Panc1 (cell line): ENCODE results near the gene POLR3H. TPM values are rescaled to one million over a fixed set of nuclear protein-coding genes. Genes with fewer than 3 reads are reported as not detected.

Source experiments
- ATAC-seq: fragments of 200-7000 bp; cut with Tn5 transposase; 2 replicates; pipeline ENCODE4 v1.9.1; 2020; ENCODE audit warnings: mild to moderate bottlenecking, moderate library complexity
- BruUV-seq: library from RNA; stranded (reverse); fragments of 400-500 nt; replicated peaks from 2 replicates; lab custom pipeline; 2021; lab: Mats Ljungman, UMichigan
- CTCF ChIA-PET: fragments of 300-600 bp; sonication (Branson Sonifier 250); formaldehyde crosslinking; loops from one replicate; lab custom pipeline; 2022; ENCODE audit warnings: antibody characterized with exemption; lab: Charles Lee
- POLR2A ChIA-PET: fragments of 300-600 bp; sonication (Branson Sonifier 250); formaldehyde crosslinking; loops from one replicate; lab custom pipeline; 2022; ENCODE audit warnings: antibody characterized with exemption; lab: Charles Lee
- DNase-seq: peaks from one replicate; pipeline ENCODE4 v3.0.0-alpha.2; 2010; ENCODE audit warnings: low read depth, low spot score
- H3K27ac ChIP-seq: 2 replicates; pipeline ENCODE4 v1.5.1; 2011; ENCODE audit warnings: mild to moderate bottlenecking, low read length, inconsistent platforms
- H3K27me3 ChIP-seq: fragments of 200-500 bp; sonication (Bioruptor generic); 2 replicates; pipeline ENCODE4 v1.6.0; 2014; ENCODE audit warnings: low read length, inconsistent platforms; ENCODE audit not compliant: control insufficient read depth, insufficient read depth
- H3K36me3 ChIP-seq: fragments of 200-500 bp; sonication (Bioruptor generic); 2 replicates; pipeline ENCODE4 v1.5.1; 2014; ENCODE audit warnings: inconsistent platforms, mild to moderate bottlenecking, low read length, moderate library complexity; ENCODE audit not compliant: control insufficient read depth, insufficient read depth
- H3K4me1 ChIP-seq: 2 replicates; pipeline ENCODE4 v1.5.1; 2011; ENCODE audit warnings: inconsistent platforms, mild to moderate bottlenecking, low read length, moderate library complexity; ENCODE audit not compliant: control insufficient read depth, insufficient read depth
- H3K4me3 ChIP-seq, 2 experiments: 2 replicates each; pipeline ENCODE4 v1.5.1; 2011 to 2012; ENCODE audit warnings: low read depth in 2 of 2, low read length in 2 of 2, mild to moderate bottlenecking in 2 of 2, inconsistent platforms in 1 of 2, moderate library complexity in 1 of 2
- H3K9me3 ChIP-seq: fragments of 200-500 bp; sonication (Bioruptor generic); 2 replicates; pipeline ENCODE4 v1.5.1; 2014; ENCODE audit warnings: low read depth, mild to moderate bottlenecking, inconsistent platforms, low read length, moderate library complexity; ENCODE audit not compliant: control insufficient read depth, insufficient read depth
- POLR2AphosphoS5 ChIP-seq: IDR thresholded peaks from 2 replicates; pipeline ENCODE4 v1.6.1; 2012; ENCODE audit warnings: mild to moderate bottlenecking, low read depth, low read length, moderate library complexity
- REST ChIP-seq, 2 experiments: IDR thresholded peaks; 2 replicates each; pipeline ENCODE4 v1.6.1; 2011 to 2012; ENCODE audit warnings: low read depth in 2 of 2, control low read depth in 1 of 2, low read length in 1 of 2, mild to moderate bottlenecking in 1 of 2, moderate library complexity in 1 of 2; ENCODE audit not compliant: insufficient read depth in 1 of 2
- SIN3A ChIP-seq: IDR thresholded peaks from 2 replicates; pipeline ENCODE4 v1.6.1; 2012; ENCODE audit warnings: low read depth, mild to moderate bottlenecking, low read length, moderate library complexity, borderline replicate concordance; ENCODE audit not compliant: insufficient read depth
- TCF7L2 ChIP-seq: IDR thresholded peaks from 2 replicates; pipeline ENCODE4 v1.6.1; 2011; ENCODE audit warnings: mild to moderate bottlenecking, low read depth, low read length, inconsistent platforms
- in situ Hi-C: cut with HindIII; loops from 2 replicates; pipeline ENCODE4 v1.10.0; 2016; ENCODE audit warnings: low sequenced_read_pairs, low pct_unique_long_range_greater_than_20kb
- intact Hi-C: fragments of 100-400 bp; cut with micrococcal nuclease; formaldehyde crosslinking; loops from one replicate; pipeline ENCODE4 v1.10.0; 2022; ENCODE audit not compliant: unreplicated experiment
- total RNA-seq: library from RNA; stranded (reverse); gene quantifications from one replicate; pipeline ENCODE4 v1.2.1, GENCODE V29; 2021; ENCODE audit not compliant: unreplicated experiment
- TF ChIP-seq, protein P1 (sequence below): fragments of 450-650 bp; IDR thresholded peaks from 2 replicates; pipeline ENCODE4 v1.5.1; 2017; ENCODE audit warnings: mild to moderate bottlenecking

Gene POLR3H
- total RNA-seq, 1 experiment from 2014 or later: 46.6 TPM

DNA sequence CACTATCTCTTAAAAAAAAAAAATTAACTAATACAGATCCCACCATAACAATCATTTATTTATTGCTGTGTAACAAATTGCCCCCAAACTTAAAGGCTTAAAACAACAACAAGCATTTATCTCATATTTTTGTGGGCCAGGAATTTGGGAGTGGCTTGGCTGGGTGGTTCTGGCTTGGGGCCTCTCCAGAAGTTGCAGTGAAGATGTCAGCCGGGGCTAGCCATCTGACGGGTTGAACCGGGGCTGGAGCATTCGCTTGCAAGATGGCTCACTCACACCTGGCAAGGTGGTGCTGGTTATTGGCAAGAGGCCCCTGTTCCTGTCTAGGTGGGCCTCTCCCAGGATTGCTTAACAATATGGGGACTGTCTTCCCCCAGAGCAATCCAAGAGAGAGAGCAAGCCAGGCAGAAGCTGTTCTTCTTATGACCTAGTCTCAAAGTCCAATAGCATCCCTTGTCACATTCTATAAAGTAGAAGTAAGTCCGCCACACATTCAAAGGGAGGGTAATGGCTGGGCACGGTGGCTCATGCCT is 45.9 kb downstream of the POLR3H start:
- ChIA-PET POLR2A (interaction anchor here (0.8 kb wide), 1 partner anchor 23 kb away, joined by 6 read pairs; no protein-coding TSS in a partner anchor), CTCF (no interaction called here)
- Histone ChIP-seq H3K27me3 (no peaks in the 10 kb centered on the region), H3K9me3 (no peaks in the 10 kb centered on the region), H3K4me3 (no peak overlapping the region), H3K27ac (no peak overlapping the region), H3K36me3 (no peaks in the 10 kb centered on the region), H3K4me1 (no peaks in the 10 kb centered on the region)
- DNase-seq (no peak), ATAC-seq (no peak)
- in situ Hi-C loops (no loop called here), intact Hi-C loops (no loop called here)
- no peak for TF ChIP-seq TCF7L2
- TF ChIP-seq, protein P1, sequence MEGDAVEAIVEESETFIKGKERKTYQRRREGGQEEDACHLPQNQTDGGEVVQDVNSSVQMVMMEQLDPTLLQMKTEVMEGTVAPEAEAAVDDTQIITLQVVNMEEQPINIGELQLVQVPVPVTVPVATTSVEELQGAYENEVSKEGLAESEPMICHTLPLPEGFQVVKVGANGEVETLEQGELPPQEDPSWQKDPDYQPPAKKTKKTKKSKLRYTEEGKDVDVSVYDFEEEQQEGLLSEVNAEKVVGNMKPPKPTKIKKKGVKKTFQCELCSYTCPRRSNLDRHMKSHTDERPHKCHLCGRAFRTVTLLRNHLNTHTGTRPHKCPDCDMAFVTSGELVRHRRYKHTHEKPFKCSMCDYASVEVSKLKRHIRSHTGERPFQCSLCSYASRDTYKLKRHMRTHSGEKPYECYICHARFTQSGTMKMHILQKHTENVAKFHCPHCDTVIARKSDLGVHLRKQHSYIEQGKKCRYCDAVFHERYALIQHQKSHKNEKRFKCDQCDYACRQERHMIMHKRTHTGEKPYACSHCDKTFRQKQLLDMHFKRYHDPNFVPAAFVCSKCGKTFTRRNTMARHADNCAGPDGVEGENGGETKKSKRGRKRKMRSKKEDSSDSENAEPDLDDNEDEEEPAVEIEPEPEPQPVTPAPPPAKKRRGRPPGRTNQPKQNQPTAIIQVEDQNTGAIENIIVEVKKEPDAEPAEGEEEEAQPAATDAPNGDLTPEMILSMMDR: no peak
- no peak for TF ChIP-seq SIN3A
- no peak for TF ChIP-seq POLR2AphosphoS5
- no peak for TF ChIP-seq REST (IDR thresholded peaks at IDR 0.05; ENCODE audit: insufficient read depth in 1 of 2, low read depth in 2 of 2, low read length in 1 of 2)
- BruUV-seq: TSS peak; percentile 56

GRCh38 chr22:41491374-41492100 is 52.7 kb downstream of the POLR3H start:
- no peaks in the 10 kb centered on the region for H3K9me3 ChIP-seq
- H3K36me3 ChIP-seq: no peaks in the 10 kb centered on the region
- no TSS peak for BruUV-seq
- ChIA-PET POLR2A (interaction anchor here (0.9 kb wide), 1 partner anchor 23 kb away, joined by 3 read pairs; the partner anchor contains the start of genes ACO2 and PHF5A), CTCF (no interaction called here)
- H3K27me3 ChIP-seq: no peaks in the 10 kb centered on the region
- intact Hi-C loops (no loop called here), in situ Hi-C loops (no loop called here)
- TF ChIP-seq REST (IDR thresholded peaks at IDR 0.05; ENCODE audit: insufficient read depth in 1 of 2, low read depth in 2 of 2, low read length in 1 of 2) (no peak), POLR2AphosphoS5 (no peak), SIN3A (no peak), TCF7L2 (no peak)
- TF ChIP-seq, protein P1: no peak
- no peak for DNase-seq
- no peak for ATAC-seq
- no peaks in the 10 kb centered on the region for H3K4me1 ChIP-seq
- H3K27ac ChIP-seq: no peak overlapping the region
- H3K4me3 ChIP-seq: no peak overlapping the region
